DMS114 treated with DMSO at 0.1 percent for 48 hours (cell line): ENCODE data around the gene VCX3B.
"Not testable (repeated sequence)": the region's sequence is repeated elsewhere in the genome, so short reads cannot be mapped to it uniquely, and the experiment has no call there.

Experiments used
- DNase-seq: peaks from one replicate; lab custom pipeline; 2025; ENCODE audit not compliant: unreplicated experiment; lab: John Stamatoyannopoulos, UW

VCX3B gene

DNA sequence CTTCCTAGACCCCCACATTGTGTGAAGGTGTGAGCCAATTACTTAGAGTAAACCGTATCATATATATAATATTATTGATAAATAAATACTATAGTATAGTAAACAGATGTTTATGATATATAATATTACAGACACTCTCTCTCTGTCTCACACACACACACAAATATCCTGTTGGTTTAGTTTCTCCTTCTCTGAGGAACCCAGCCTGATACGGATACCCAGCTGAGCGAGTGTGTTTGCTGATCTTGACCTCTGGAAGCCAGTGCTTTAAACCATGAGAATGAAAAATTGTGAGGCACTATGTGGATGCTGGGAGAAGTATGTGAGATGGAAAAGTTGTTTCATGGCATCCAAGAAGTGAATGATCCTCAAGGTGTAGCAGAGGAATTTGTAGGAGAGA is at the start of gene VCX3B:
VCX3B (plus strand) TSS at position 301 of the 400 bp plus-strand sequence. CDS start 621 bp downstream, outside the sequence.
- not testable (repeated sequence) for DNase-seq

DNA sequence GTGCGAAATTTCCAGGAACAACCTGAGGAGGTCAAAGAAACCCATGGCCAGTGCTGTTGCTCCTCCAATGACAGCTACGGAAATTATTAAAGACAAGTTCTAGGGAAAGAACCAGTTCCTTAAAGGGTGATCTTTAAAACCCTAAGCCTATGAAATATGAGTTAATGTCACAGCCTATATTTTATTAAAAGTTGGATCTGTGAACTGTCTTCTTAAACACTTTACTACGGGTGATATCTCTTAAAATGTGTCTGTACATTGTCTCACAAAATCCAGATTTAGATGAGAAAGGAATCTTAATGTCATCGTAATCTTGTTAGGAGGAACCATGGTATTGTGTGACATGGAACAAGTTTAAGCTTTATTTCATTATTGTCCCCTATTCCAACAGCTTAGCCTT is 46.3 kb upstream of the VCX3B start:
- DNase-seq: no peak

DNA sequence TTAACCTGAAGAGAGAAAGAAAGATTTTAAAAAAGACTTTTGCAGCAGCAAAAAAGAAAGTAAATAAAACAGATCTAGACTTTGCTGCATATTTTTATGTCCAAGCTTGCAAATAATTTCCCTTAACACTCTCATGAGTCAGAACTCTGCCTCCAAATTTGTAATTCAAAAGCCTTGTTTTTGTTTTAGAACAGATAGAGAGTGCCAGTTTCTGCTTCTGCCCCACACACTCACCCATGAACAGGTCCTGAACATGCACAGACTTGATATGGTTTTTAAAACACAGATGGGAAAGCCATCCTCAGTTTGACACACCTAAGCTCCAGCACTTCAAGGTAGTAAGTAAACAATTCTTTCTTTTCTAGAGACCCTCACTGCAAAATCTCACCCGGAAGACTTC is 39.7 kb upstream of the VCX3B start:
- no peak for DNase-seq

DNA sequence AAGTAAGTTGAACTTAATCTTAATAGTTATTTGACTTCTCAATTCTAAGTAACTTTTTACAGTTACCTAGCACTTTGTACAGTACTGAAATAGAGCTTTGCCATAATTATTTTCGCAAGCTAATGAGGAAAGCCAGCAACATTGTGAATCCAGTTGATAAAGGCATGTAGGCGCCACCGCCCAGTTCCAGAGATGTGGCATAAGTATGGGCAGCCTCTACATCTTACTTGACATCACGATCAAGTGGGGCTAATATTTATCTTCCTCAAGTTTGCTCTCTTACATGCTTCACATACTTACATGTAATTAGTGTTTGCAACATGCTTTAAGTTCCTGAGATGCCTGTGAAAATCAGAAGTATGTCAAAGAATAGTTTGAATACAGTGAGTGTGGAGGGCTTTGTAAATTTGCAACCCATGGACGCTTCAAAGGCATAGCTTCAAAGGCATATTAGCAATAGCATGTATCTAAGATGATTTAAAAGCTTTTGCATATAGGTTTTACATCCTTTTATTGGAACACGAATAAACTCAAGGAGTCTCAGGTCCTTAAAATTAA is 34.9 kb upstream of the VCX3B start:
- DNase-seq: no peak

DNA sequence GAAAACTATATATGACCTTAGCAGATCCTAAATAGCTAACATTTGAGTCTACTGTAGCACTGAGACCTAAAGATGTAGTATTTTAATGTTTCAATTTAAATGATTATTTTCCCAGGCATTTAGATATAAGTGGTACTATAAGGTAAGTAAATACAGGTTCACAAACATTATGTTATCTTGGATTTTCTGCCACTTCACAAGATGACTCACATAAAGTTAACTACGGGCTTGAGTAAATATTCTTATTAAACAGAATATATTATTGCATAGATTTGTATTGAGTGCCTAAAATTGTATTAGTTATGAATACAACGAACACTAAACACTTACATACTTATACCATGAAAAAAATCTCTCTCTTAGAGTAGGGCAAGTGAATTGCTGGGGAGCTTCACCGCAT is 34.2 kb upstream of the VCX3B start:
- no peak for DNase-seq

DNA sequence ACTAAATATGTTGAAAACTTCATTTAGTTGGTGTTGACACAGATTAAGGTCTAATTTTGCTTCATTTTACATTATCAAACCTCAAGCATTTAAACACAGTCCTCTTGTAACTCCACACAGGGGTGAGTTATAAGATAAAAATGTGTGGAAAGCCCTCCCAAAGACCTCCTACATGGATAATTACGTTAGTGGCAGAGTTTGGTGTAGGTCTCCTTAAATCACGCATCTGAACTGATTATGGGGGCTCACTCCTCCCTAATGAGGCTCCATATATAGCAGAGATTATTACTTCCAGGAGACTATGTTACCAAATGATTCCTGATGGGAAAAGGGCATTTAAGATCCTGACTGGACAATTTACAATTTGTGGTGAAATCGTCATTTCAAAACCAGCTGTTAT is 32.2 kb upstream of the VCX3B start:
- no peak for DNase-seq

DNA sequence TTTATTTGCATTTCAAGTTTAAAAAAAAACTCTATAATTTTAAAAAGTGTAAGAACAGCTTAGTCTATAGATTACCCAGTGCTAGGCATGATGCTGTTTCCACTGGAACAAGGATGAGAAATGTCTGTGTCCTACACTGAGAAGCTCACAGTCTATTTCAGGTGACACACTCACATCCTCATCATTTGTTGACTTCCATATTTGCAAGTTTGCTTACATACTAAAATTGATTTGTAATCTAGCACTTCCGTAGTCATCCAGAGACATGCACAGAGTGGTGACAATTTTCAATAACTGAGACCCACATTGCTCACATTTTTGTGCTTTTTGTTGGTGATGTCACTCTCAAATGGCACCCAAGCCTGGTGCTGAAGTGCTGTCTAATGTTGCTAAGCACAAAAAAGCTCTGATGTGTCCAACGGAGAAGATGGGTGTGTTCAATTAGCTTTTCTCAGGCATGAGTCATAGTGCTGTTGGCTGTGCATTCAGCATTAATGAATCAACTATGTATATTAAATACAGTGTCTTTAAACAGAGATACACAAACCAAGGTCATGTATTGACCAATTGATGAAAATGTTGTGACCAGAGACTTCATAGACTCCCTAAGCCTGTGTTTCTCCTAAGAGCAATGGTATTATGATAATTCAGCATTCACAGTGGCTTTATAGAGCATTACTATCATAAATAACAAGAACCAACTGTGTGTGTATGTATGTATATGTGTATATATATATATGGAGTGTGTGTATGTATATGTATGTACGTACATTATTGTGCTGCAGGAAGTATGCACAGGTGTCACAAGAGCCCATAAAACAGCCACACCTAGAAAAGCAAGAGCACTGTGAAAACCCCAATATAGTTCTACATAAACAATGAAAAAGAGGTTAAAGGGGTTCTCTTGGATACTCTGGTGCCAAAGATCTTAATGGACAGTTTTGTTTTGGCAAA is 31.2 kb upstream of the VCX3B start:
- no peak for DNase-seq

DNA sequence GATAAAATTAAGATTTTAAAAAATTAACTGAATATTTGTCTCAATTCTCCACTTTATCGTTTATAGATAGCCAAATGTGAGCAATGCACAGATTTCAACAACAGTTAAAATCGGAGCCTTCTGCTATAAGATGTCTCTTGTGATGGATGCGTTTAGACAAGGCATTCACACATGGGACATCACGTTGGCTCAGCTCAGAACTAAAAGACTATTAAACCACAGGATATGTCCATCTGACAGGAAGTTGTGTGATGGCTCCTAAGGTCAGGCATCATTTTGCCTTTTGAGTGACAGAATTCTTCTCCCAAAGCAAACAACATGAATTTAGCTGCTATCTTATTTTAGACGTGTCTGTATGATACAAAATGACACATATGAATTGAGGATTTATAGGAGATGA is 17.3 kb upstream of the VCX3B start:
- no peak for DNase-seq

DNA sequence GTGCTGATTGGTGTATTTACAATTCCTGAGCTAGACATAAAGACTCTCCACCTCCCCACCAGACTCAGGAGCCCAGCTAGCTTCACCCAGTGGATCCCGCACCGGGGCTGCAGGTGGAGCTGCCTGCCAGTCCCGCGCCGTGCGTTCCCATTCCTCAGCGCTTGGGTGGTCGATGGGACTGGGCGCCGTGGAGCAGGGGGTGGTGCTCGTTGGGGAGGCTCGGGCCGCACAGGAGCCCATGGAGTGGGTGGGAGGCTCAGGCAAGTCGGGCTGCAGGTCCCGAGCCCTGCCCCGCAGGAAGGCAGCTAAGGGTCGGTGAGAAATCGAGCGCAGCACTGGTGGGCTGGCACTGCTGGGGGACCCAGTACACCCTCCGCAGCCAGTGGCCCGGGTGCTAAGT is 12.3 kb upstream of the VCX3B start:
- not testable (repeated sequence) for DNase-seq

DNA sequence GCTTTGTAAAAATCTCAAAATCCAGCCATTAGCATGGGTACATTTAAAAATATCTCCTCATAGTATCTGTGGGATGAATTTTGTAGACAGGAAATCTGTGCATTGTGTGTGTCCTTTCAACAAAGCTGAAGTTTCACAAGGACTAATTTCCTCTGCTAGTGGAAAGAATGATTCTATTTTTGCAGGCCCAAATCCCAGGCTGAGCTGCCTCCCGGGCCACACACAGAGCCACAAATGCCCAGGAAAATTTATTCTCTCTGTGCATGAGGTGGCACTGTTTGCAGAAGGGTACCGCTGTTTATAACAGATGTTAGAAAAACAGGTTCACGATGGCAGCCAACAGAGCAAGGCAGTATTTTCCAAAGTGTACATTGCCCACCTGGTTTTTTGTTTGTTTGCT is 11.0 kb upstream of the VCX3B start:
- DNase-seq: no peak

DNA sequence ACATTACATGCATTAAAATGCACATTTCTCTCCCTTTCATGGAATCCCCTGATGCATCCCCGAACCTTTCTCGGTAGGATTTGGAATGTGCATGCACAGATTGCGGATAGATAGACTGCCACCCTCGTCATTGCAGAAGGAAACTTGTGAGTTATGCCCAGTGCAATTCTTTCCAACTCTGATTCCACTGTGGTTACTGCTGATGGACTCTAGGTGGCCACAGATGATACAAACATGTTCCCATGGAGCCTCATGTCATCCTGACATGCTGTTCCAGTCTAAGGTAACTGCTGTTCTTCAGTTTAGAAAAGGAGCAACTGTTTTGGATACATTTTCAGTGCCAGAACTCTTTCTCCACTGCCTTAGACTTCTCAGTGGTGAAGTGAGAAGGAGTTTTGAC is 9.1 kb upstream of the VCX3B start:
- DNase-seq: no peak

DNA sequence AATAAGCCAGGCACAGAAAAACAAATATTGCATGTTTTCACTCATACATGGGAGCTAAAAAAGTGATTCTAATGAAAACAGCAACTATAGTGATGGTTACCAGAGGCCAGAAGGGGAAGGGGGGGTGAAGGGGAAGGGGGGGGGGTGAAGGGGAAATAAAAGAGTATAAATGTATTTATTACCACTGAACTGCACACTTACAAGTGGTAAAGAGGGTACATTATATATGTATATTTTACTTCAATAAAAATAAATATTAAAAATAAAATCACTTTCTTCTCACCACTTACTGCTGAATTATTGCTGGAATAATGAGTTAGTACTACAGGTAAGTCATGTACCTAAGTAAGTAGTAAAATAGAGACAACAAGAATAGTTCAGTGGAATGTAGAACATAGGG is 2.1 kb upstream of the VCX3B start:
- DNase-seq: no peak

DNA sequence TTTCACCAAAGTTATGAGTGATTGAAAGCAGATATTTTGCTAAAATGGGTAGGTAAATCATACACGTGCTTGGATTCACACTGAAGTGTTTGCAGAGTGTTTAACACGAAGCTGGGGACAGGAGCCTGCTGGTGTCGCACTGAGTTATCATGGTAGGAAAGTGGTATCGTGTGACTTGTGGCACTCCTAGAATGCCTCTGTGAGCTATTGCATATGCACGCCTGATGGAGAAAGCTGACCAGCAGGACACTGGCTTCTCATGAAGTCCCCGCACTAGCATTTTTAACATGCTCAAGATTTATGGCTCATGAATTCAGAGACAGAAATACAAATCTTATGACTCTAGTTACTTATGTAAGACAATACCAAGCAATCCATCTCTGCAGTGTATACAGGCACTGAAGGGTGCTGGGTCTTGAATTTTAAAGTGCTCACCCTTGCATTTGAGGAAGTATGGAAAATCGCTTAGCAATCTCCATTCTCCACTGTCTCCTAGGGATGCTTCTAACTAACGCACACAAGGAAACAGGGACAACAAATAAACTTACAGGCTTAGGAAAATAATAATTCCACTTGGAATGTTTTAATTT is 19.8 kb downstream of the VCX3B start:
- DNase-seq: no peak

DNA sequence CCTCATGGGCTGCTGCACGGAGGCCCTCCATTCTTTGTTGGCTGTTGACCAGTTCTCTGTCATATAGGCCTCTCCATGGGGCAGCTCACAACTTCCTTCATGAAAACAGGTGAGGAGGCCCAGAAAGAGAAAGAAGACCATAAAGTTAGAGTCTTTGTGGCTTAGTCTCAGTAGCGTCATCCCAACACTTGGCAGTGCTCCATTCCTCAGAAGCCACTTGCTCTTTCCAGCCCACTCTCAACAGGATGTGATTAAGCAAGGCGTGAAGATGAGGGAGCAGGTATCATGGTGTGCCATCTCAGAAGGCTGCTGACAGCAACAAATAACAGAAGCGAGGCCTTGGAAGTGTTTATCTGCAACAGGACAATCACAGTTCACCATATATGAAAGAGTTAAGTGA is 30.4 kb downstream of the VCX3B start:
- not testable (repeated sequence) for DNase-seq

DNA sequence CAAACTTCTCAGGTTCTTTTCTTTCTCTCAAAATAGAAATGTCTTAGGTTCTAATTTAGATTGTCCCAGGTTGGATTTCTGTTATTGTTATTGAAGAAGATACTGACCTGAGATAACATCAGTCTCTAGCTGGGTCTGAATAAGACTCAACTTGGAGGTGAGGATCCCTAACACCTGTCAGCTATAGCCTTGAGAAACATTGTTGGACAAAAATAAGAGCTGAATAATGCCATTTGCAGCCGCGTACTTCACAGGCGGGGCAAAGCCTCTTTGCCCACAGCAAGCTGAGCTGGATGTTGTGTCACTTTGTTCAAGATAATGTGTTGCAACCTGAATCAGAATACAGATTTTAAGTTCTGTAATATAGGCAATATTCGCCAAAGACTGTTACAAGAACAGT is 35.6 kb downstream of the VCX3B start:
- no peak for DNase-seq

DNA sequence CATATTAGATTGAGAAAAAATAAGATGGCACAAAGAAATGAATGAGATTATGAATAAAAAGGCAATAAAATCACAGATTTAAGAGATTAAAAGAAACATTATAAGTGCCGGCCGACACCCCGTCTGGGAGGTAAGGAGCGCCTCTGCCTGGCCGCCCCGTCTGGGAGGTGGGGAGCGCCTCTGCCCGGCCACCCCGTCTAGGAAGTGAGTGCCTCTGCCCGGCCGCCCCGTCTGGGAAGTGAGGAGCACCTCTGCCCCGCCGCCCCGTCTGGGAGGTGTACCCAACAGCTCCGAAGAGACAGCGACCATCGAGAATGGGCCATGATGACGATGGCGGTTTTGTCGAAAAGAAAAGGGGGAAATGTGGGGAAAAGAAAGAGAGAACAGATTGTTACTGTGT is 37.5 kb downstream of the VCX3B start:
- not testable (repeated sequence) for DNase-seq

DNA sequence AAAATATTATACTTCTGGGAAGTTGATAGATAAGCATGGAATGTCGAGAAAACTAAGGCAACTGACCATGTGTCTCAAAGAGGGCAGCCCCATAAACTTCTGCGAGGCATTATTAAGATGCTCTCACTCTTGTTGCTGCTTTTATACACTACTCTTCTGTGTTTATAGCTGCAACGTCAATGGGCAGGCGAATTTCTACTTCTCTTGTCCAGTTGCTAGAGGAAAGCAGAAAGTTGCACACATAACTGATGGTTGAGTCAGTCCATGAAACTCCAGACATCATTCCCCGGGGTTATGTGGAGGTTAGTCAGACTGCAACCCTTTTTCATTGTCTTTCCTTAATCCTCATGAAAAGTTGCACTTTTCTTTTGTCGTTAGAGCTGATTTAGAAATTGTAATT is 39.8 kb downstream of the VCX3B start:
- DNase-seq: no peak
